Trophoblast cell (in vitro differentiated cells and primary cell): ENCODE measurements around the gene TCF7L1.
A peak's percentile ranks its signal among the peaks of the same experiment; 100 is the strongest.

ENCODE experiments used
- DNase-seq, 2 donors: peaks; one replicate each; pipeline ENCODE4 v3.0.0-alpha.2; 2016
- H2AFZ ChIP-seq: 2 replicates; pipeline ENCODE4 v1.6.1; 2013; ENCODE audit warnings: low read length, moderate library complexity, mild to moderate bottlenecking; ENCODE audit not compliant: insufficient read depth, poor library complexity
- H2AK5ac ChIP-seq: 2 replicates; pipeline ENCODE4 v1.6.1; 2013; ENCODE audit warnings: mild to moderate bottlenecking, low read length
- H2BK120ac ChIP-seq: 2 replicates; pipeline ENCODE4 v1.6.1; 2013; ENCODE audit warnings: low read length, mild to moderate bottlenecking, moderate library complexity; ENCODE audit not compliant: insufficient read depth, poor library complexity
- H2BK12ac ChIP-seq: 2 replicates; pipeline ENCODE4 v1.6.1; 2013; ENCODE audit warnings: mild to moderate bottlenecking, low read length, moderate library complexity
- H2BK5ac ChIP-seq: 2 replicates; pipeline ENCODE4 v1.6.1; 2013; ENCODE audit warnings: low read length, low read depth, moderate library complexity, mild to moderate bottlenecking; ENCODE audit not compliant: poor library complexity
- H3K14ac ChIP-seq: 2 replicates; pipeline ENCODE4 v1.6.1; 2013; ENCODE audit warnings: mild to moderate bottlenecking, low read length
- H3K18ac ChIP-seq: 2 replicates; pipeline ENCODE4 v1.6.1; 2013; ENCODE audit warnings: mild to moderate bottlenecking, low read length
- H3K23ac ChIP-seq: 2 replicates; pipeline ENCODE4 v1.6.1; 2013; ENCODE audit warnings: low read length
- H3K27ac ChIP-seq: 2 replicates; pipeline ENCODE4 v1.5.1; 2013; ENCODE audit warnings: low read depth, mild to moderate bottlenecking, inconsistent platforms, low read length, moderate library complexity
- H3K27me3 ChIP-seq: 2 replicates; pipeline ENCODE4 v1.6.1; 2013; ENCODE audit warnings: inconsistent platforms, mild to moderate bottlenecking, low read length, moderate library complexity; ENCODE audit not compliant: insufficient read depth
- H3K36me3 ChIP-seq, 2 experiments: 1 replicate in 1 of 2; 2 replicates in 1 of 2; pipeline ENCODE4 v1.6.1; 2013; ENCODE audit warnings: low read length in 2 of 2, mild to moderate bottlenecking in 2 of 2, moderate library complexity in 1 of 2; ENCODE audit not compliant: insufficient read depth in 2 of 2, control insufficient read depth in 1 of 2
- H3K4ac ChIP-seq: 2 replicates; pipeline ENCODE4 v1.6.1; 2013; ENCODE audit warnings: low read depth, mild to moderate bottlenecking, low read length, moderate library complexity
- H3K4me1 ChIP-seq, 2 experiments: 1 replicate in 1 of 2; 2 replicates in 1 of 2; pipeline ENCODE4 v1.6.1; 2013; ENCODE audit warnings: low read length in 2 of 2, mild to moderate bottlenecking in 2 of 2, moderate library complexity in 1 of 2; ENCODE audit not compliant: insufficient read depth in 2 of 2, control insufficient read depth in 1 of 2
- H3K4me2 ChIP-seq: 2 replicates; pipeline ENCODE4 v1.6.1; 2013; ENCODE audit warnings: inconsistent platforms, mild to moderate bottlenecking, low read length, moderate library complexity
- H3K4me3 ChIP-seq: 2 replicates; pipeline ENCODE4 v1.5.1; 2013; ENCODE audit warnings: mild to moderate bottlenecking, low read depth, low read length, inconsistent platforms
- H3K79me1 ChIP-seq: one replicate; pipeline ENCODE4 v1.6.1; 2013; ENCODE audit warnings: low read length
- H3K79me2 ChIP-seq: 2 replicates; pipeline ENCODE4 v1.6.1; 2013; ENCODE audit warnings: low read length, mild to moderate bottlenecking; ENCODE audit not compliant: control insufficient read depth, insufficient read depth, poor library complexity
- H3K9ac ChIP-seq: 2 replicates; pipeline ENCODE4 v1.6.1; 2013; ENCODE audit warnings: mild to moderate bottlenecking, low read length
- H3K9me3 ChIP-seq: 2 replicates; pipeline ENCODE4 v1.6.1; 2013; ENCODE audit warnings: low read depth, mild to moderate bottlenecking, control low read depth, inconsistent platforms, low read length; ENCODE audit not compliant: insufficient read depth
- H4K12ac ChIP-seq: 2 replicates; pipeline ENCODE4 v1.6.1; 2013; ENCODE audit warnings: low read depth, mild to moderate bottlenecking, low read length, moderate library complexity
- H4K8ac ChIP-seq: 2 replicates; pipeline ENCODE4 v1.6.1; 2013; ENCODE audit warnings: low read depth, mild to moderate bottlenecking, low read length, moderate library complexity
- H4K91ac ChIP-seq: one replicate; pipeline ENCODE4 v1.6.1; 2013; ENCODE audit warnings: low read depth, mild to moderate bottlenecking, low read length, moderate library complexity
- WGBS: extraction: QIAGEN DNeasy Blood & Tissue Kit; methylation state at CpG from one replicate; pipeline ENCODE4 v1.1.7; 2013; ENCODE audit warnings: missing lambda C conversion rate; ENCODE audit not compliant: insufficient read length, insufficient coverage; ENCODE audit errors: extremely low coverage; 5-methylcytosine and 5-hydroxymethylcytosine counted together

TCF7L1 gene

DNA sequence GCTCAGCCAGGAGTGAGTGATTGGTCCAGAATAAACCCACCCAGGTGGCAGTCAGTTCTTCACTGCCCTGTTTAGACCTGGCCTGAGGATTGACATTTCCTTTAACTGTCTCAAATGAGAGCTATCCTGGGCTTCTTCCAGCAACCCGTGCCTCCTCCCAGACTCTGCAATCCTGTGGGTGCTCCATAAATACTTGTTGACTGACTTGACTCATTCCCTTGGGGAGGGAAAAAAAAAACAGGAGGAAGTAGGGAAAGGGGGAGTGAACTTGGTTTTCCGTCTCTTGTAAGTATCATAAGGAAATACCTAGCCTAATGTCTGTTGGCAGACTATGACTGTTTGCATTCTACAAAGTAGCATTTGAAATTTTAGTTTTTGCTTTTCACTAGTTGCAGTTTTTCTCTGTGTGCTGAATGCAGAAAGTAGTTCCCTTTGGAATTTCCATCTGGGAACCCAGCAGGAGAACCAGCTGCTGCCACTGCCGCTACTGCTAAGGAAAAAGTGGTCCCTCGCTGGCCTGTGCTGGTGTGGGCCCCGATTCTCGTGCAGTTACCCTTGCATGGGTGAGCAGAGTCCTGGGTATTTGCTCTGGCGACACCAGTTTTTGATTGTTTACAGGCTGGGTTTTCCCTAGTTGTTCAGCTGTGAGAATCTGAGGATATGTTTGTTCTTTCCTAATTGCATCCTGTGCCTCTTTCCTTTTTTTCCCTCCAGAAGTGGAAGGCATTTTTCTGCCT is 115.7 kb downstream of the TCF7L1 start:
- H3K79me2 ChIP-seq, result no peaks in the 10 kb centered on the region

DNA sequence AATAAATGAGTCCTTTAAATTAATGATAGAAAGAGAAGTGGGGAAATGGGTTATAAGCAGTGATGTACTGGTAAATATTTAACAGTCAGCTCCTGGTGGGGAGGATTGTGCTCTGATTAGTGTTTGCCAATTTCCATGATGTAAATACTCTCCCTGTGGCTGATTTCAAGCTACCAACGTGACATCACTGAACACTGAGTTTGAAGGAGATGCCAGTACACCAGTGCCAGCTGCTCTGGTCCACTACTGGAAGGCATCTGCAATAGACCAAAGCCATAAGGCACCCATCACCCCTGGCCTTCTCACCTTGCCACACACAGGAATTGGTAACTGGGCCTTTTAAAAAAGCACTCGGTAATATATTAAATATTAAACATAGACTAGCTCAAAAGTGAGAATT is 116.9 kb downstream of the TCF7L1 start:
- Histone ChIP-seq H3K14ac (no peak overlapping the region), H3K27me3 (no peaks in the 10 kb centered on the region), H3K4ac (no peak overlapping the region), H4K91ac (no peak overlapping the region), H2BK120ac (no peak overlapping the region), H3K23ac (no peak overlapping the region), H2BK5ac (no peak overlapping the region), H3K79me2 (peaks cover 2% of the 10 kb centered on the region), H3K4me3 (no peak overlapping the region), H3K9ac (no peak overlapping the region), H3K9me3 (no peaks in the 10 kb centered on the region), H3K36me3 (no peaks in the 10 kb centered on the region), H4K8ac (no peak overlapping the region), H3K27ac (no peak overlapping the region), H3K4me2 (no peak overlapping the region), H2AK5ac (no peak overlapping the region), H4K12ac (no peak overlapping the region), H3K18ac (no peak overlapping the region), H3K4me1 (peaks cover 28 to 39% of the 10 kb centered on the region in 2 experiments), H3K79me1 (peaks cover 11% of the 10 kb centered on the region), H2BK12ac (no peak overlapping the region), H2AFZ (no peak overlapping the region)
- no CpG with 5 or more reads among the region's 2 CpGs for WGBS
- no peak for DNase-seq

More for the DNA sequence above, 115.7 kb downstream of the TCF7L1 start:
- Histone ChIP-seq H3K18ac (peak overlapping the region; percentile 16), H3K23ac (no peak overlapping the region), H2AFZ (no peak overlapping the region), H2BK5ac (no peak overlapping the region), H3K27ac (peak overlapping the region; percentile 75), H3K36me3 (no peaks in the 10 kb centered on the region), H2BK12ac (no peak overlapping the region), H3K9me3 (no peaks in the 10 kb centered on the region), H2BK120ac (no peak overlapping the region), H4K12ac (no peak overlapping the region), H3K79me1 (peaks cover 6% of the 10 kb centered on the region), H4K91ac (peak overlapping the region; percentile 8), H3K14ac (no peak overlapping the region), H3K4me1 (peaks cover 19 to 29% of the 10 kb centered on the region in 2 experiments), H2AK5ac (no peak overlapping the region), H3K4me2 (peak overlapping the region; percentile 35), H3K4me3 (no peak overlapping the region), H3K27me3 (no peaks in the 10 kb centered on the region), H4K8ac (peak overlapping the region; percentile 13), H3K4ac (no peak overlapping the region), H3K9ac (no peak overlapping the region)
- WGBS, result no CpG with 5 or more reads among the region's 7 CpGs
- DNase-seq, result peak; percentile 10 to 22

DNA sequence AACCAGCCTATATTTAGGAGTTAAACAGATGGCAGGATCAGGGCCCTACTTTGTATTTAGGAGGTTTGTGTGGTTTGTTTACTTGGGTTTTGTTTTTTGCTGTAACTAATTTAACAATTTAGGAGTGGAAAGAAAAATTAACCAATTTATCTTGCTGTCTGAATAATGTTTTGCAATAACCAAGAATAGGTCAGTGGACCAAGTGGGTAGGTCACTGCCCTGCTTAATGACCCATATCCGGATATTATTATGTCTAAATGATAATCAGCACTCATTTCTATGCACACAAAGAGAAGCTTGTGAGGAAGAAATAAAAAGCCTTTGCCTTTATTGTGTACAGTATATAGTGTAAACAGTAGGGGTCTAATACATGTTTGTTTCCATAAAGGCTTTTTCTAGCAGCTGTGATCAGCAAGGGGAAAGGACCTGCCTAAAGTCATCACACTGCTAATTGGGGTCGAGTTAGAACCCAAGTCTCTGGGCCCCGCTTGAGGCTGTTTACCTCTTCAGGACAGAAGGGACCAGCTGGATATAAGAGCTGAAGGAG is 118.0 kb downstream of the TCF7L1 start:
- Histone ChIP-seq H3K79me2 (peaks cover 6% of the 10 kb centered on the region), H2BK120ac (no peak overlapping the region), H2AK5ac (no peak overlapping the region), H4K12ac (no peak overlapping the region), H3K23ac (no peak overlapping the region), H3K27me3 (no peaks in the 10 kb centered on the region), H3K79me1 (peaks cover 20% of the 10 kb centered on the region), H4K91ac (no peak overlapping the region), H3K9ac (no peak overlapping the region), H3K36me3 (no peaks in the 10 kb centered on the region), H3K4me1 (peaks cover 36 to 47% of the 10 kb centered on the region in 2 experiments), H3K9me3 (no peaks in the 10 kb centered on the region), H4K8ac (no peak overlapping the region), H3K18ac (no peak overlapping the region), H3K4ac (no peak overlapping the region), H3K4me2 (no peak overlapping the region), H3K14ac (no peak overlapping the region), H3K4me3 (no peak overlapping the region), H2BK12ac (no peak overlapping the region), H2BK5ac (no peak overlapping the region), H3K27ac (no peak overlapping the region), H2AFZ (no peak overlapping the region)
- no CpG with 5 or more reads among the region's 3 CpGs for WGBS
- no peak for DNase-seq

DNA sequence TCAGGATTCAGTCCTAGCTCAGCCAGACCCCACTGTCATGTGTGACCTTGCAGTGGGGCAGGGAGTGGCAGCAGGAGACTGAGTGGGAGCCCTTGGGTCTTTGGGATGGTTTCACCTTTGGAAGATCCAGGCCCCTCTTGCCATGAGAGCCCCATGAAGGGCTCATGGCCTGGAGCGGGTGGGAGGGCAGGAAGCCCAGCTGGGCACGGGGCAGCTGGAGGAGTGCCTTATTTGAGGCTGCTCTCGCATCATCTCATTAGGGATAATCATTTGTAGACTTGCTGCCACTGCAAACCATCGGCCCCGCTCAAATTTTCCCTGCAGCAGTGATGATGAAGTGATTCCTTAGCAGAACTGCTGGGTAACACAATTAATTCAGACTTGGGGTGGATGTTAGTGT is 120.7 kb downstream of the TCF7L1 start:
- peaks cover 32% of the 10 kb centered on the region for H3K79me1 ChIP-seq
- no peak overlapping the region for H2AFZ ChIP-seq
- H4K12ac ChIP-seq, result no peak overlapping the region
- peak overlapping the region; percentile 95 for H3K27ac ChIP-seq
- H3K23ac ChIP-seq, result no peak overlapping the region
- H2BK5ac ChIP-seq, result peak overlapping the region; percentile 11
- H2AK5ac ChIP-seq, result no peak overlapping the region
- no peak overlapping the region for H3K4me2 ChIP-seq
- H3K4me1 ChIP-seq, result peaks cover 49 to 55% of the 10 kb centered on the region in 2 experiments
- H3K9ac ChIP-seq, result no peak overlapping the region
- peak overlapping the region; percentile 69 for H4K91ac ChIP-seq
- no peak overlapping the region for H4K8ac ChIP-seq
- H3K18ac ChIP-seq, result peak overlapping the region; percentile 49
- H2BK12ac ChIP-seq, result peak overlapping the region; percentile 93
- WGBS, result no CpG with 5 or more reads among the region's 5 CpGs
- no peak overlapping the region for H3K14ac ChIP-seq
- no peaks in the 10 kb centered on the region for H3K36me3 ChIP-seq
- peak overlapping the region; percentile 10 for H2BK120ac ChIP-seq
- H3K4me3 ChIP-seq, result no peak overlapping the region
- H3K27me3 ChIP-seq, result no peaks in the 10 kb centered on the region
- DNase-seq, result no peak
- H3K4ac ChIP-seq, result peak overlapping the region; percentile 51
- no peaks in the 10 kb centered on the region for H3K9me3 ChIP-seq
- peaks cover 12% of the 10 kb centered on the region for H3K79me2 ChIP-seq
